ENCODE data around the gene SFTPB.
"Not testable (repeated sequence)": the region's sequence is repeated elsewhere in the genome, so short reads cannot be mapped to it uniquely, and the experiment has no call there.

Gene SFTPB

DNA sequence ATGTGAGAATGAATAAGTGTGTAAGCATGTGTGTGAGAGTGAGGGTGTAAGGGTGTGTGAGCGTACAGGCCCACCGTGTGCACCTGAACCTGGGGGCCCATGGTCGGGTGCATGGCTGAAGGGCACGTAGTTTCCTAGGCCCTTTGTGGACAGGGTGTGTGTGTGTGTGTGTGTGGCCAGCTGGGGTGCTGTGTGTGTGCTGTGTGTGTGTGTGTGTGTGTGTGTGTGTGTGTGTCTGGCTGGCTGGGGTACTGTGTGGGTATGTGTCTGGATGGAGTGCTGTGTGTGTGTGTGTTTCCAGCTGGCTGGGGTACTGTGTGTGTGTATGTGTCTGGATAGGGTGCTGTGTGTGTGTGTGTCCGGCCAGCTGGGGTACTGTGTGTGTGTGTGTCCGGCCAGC, 2.0 kb downstream of the SFTPB start:
- DNase-seq (ENCODE audit: low spot score), result no peak

DNA sequence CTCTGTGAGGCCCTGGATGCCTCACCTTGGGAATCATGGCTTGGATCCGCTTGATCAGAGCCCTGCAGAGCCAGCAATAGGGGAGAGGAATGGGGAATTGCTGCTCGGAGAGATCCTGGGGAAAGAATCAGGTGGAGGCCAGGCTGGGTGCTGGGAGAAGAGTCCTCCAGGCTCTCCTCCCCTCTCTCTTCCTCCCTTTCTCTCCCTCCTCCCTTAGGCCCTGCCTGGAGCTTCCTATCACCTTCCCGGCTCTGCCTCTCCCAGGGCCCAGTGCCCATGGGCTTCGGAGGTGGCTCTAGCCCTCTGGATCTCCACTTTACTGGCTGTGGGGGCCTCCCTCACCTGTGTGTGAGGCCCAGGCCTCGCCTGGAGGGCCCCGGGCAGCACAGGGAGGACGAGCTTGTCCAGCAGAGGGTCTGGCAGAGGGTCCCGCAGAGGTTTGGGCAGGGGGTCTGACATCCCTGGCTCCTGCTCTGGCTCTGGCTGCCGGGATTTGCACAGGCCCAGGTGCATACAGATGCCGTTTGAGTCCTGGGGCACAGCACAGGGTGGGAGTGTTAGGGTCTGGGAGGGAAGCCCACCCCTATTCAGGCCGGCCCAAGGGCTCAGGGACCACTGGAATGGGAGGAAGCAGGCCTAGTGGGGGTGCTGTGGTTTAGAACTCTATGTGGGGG, 2.6 kb downstream of the SFTPB start:
- TF ChIP-seq, protein P1, sequence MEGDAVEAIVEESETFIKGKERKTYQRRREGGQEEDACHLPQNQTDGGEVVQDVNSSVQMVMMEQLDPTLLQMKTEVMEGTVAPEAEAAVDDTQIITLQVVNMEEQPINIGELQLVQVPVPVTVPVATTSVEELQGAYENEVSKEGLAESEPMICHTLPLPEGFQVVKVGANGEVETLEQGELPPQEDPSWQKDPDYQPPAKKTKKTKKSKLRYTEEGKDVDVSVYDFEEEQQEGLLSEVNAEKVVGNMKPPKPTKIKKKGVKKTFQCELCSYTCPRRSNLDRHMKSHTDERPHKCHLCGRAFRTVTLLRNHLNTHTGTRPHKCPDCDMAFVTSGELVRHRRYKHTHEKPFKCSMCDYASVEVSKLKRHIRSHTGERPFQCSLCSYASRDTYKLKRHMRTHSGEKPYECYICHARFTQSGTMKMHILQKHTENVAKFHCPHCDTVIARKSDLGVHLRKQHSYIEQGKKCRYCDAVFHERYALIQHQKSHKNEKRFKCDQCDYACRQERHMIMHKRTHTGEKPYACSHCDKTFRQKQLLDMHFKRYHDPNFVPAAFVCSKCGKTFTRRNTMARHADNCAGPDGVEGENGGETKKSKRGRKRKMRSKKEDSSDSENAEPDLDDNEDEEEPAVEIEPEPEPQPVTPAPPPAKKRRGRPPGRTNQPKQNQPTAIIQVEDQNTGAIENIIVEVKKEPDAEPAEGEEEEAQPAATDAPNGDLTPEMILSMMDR (IDR thresholded peaks at IDR 0.05; ENCODE audit: extremely low read depth, missing control alignments), result no peak

More for the DNA sequence above, 2.0 kb downstream of the SFTPB start:
- TF ChIP-seq, protein P1 (IDR thresholded peaks at IDR 0.05; ENCODE audit: extremely low read depth, missing control alignments), result no peak

DNA sequence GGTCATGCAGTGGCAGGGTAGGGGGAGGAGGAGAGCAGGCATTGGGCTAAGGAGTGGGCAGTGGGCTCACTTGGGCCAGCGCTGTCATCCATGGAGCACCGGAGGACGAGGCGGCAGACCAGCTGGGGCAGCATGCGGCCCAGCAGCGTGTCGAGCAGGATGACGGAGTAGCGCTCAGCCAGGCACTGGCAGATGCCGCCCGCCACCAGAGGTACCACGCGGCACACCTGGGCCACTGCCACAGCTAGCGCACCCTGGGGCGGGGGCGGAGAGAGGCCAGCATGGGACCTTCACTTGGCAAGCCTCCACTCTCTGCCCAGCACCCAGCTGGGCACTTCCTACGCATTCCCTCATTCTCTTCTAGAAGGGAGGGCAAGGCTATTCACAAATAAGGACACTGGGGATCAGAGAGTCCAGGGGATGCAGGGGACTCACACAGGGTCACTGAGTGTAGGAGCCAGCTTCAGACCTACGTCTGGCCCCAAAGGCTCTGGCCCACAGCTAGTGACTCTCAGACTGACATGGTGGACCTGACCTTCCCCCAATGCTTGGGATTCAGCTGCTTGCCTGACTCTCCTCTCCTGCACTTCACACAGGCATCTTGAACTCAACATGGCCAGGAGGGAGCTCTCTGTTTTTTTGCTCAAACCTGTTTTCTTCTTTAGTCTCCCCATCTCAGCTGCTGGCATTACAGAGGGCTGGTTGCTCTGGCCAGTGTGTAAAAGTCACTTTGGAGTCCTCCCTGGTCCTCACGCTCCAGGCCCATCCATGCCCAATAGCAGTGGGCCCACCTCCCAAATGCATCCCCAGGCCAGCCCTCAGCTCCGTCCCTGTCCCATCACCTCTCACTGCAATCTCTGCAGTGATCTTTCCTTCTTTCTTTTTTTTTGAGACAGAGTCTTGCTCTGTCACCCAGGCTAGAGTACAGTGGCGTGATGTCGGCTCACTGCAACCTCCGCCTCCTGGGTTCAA, 4.1 kb downstream of the SFTPB start:
- no peak for DNase-seq (ENCODE audit: low spot score)
- TF ChIP-seq, protein P1 (IDR thresholded peaks at IDR 0.05; ENCODE audit: extremely low read depth, missing control alignments), result no peak

More for the DNA sequence above, 2.6 kb downstream of the SFTPB start:
- DNase-seq (ENCODE audit: low spot score), result no peak

DNA sequence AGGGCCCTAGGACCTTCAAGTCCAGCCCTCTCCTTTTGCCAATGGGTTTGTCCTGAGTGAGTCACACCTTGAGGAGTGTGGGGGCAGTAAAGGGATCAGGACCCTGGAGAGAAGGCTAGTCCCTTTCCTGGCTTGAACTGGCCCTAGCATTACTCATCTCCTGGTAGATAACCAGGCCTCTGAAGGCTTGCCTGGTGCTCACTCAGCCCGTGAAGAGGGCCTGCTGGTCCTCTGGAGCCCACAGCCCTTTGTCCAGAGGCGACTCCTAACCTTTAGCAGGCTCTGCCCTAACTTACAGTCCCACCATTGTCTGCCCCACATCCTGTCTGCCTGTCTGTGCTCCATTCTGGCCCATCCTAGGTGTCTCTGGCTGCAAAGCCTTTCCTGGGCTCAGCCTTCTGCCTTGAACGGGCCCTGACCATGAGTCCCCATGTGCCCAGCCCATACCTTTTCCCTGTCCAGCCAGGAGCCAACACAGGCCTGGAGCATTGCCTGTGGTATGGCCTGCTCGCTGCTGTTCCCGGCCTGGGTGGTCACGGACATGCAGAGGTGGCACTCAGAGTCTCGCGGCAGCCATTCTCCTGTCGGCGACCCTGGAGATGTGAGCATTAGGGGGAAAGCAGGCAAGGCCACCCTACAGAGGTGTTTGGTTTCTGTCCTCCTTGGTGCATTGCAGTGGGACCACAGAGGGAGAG, 5.0 kb downstream of the SFTPB start:
- TF ChIP-seq, protein P1 (IDR thresholded peaks at IDR 0.05; ENCODE audit: extremely low read depth, missing control alignments), result no peak
- DNase-seq (ENCODE audit: low spot score), result no peak

- TF ChIP-seq, protein P1 (IDR thresholded peaks at IDR 0.05; ENCODE audit: extremely low read depth, missing control alignments), result no peak
These were observed 6.7 kb downstream of the SFTPB start for GRCh38 chr2:85661139-85661858.

GRCh38 chr2:85660725-85661124, 7.3 kb downstream of the SFTPB start:
- DNase-seq (ENCODE audit: low spot score), result no peak
- TF ChIP-seq, protein P1 (IDR thresholded peaks at IDR 0.05; ENCODE audit: extremely low read depth, missing control alignments), result no peak

More at GRCh38 chr2:85661139-85661858, 6.7 kb downstream of the SFTPB start:
- no peak for DNase-seq (ENCODE audit: low spot score)

- DNase-seq (ENCODE audit: low spot score), result not testable (repeated sequence)
These were observed 7.7 kb downstream of the SFTPB start for GRCh38 chr2:85660301-85660700.

Data from GM20000 (cell line).